ENCODE measurements around the gene SIRT6.
"Not testable (repeated sequence)": the region's sequence is repeated elsewhere in the genome, so short reads cannot be mapped to it uniquely, and the experiment has no call there.

The SIRT6 gene

GRCh38 chr19:4182084-4182810 is at the start of gene SIRT6, which contains the start of gene ANKRD24:
SIRT6 (minus strand) TSS chr19:4182563; CDS start chr19:4182539, 24 bp downstream.
ANKRD24 (plus strand) TSS chr19:4182689; CDS start chr19:4186426, 3,737 bp downstream.
- DNase-seq (ENCODE audit: low spot score) = peak; percentile 97

DNA sequence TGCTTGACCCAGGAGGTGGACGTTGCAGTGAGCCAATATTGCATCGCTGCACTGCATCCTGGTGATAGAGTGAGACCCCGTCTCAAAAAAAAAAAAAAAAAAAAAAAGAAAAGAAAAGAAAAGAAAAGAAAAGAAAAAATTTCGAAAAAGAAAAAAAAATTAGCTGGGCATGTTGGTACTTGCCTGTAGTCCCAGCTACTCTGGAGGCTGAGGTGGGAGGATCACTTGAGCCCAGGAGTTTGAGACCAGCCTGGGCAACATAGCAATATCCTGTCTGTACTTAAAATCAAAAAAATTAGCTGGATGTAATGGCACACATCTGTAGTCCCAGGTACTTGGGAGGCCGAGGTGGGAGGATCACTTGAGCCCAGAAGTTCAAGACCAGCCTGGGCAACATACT is 49.8 kb upstream of the SIRT6 start:
- DNase-seq (ENCODE audit: low spot score) = not testable (repeated sequence)

DNA sequence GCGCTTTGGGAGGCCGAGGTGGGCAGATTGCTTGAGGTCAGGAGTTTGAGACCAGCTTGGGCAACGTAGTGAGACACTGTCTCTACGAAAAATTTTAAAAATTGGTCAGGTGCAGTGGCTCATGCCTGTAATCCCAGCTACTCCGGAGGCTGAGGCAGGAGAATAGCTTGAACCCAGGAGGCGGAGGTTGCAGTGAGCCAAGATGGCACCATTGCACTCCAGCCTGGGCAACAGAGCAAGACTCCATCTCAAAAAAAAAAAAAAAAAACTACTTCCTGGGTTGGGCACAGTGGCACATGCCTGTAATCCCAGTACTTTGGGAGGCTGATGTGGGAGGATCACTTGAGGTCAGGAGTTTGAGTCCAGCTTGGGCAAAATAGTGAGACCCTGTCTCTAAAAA is 49.2 kb upstream of the SIRT6 start:
- not testable (repeated sequence) for DNase-seq (ENCODE audit: low spot score)

- DNase-seq (ENCODE audit: low spot score) = not testable (repeated sequence)
Observed at GRCh38 chr19:4230237-4230636, 47.9 kb upstream of the SIRT6 start.

GRCh38 chr19:4229179-4229931 is 47.0 kb upstream of the SIRT6 start, which contains the start of gene EBI3:
EBI3 (plus strand) TSS chr19:4229523; CDS start chr19:4229551, 28 bp downstream.
- DNase-seq (ENCODE audit: low spot score) = peak; percentile 4

DNA sequence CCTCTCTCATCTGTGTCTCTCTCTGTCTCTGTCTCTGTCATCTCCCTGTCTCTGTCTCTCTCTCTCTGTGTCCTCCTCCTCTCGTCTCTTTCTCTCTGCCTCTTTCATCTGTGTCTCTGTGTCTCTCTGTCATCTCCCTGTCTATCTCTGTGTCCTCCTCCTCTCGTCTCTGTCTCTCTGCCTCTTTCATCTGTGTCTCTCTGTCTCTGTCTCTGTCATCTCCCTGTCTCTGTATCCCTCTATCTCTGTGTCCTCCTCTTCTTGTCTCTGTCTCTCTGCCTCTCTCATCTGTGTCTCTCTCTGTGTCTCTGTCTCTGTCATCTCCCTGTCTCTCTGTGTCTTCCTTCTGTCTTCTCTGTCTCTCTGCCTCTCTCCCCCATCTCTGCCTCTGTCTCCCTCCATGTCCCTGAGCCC is 46.4 kb upstream of the SIRT6 start:
- no peak for DNase-seq (ENCODE audit: low spot score)

- DNase-seq (ENCODE audit: low spot score) = no peak
Observed at GRCh38 chr19:4227771-4228170, 45.4 kb upstream of the SIRT6 start.

- no peak for DNase-seq (ENCODE audit: low spot score)
Observed at GRCh38 chr19:4225885-4226284, 43.5 kb upstream of the SIRT6 start.

GRCh38 chr19:4224470-4224869 is 42.1 kb upstream of the SIRT6 start:
- DNase-seq (ENCODE audit: low spot score) = no peak

GRCh38 chr19:4220188-4220587 is 37.8 kb upstream of the SIRT6 start:
- no peak for DNase-seq (ENCODE audit: low spot score)

- DNase-seq (ENCODE audit: low spot score) = not testable (repeated sequence)
Observed at GRCh38 chr19:4218523-4218922, 36.2 kb upstream of the SIRT6 start.

DNA sequence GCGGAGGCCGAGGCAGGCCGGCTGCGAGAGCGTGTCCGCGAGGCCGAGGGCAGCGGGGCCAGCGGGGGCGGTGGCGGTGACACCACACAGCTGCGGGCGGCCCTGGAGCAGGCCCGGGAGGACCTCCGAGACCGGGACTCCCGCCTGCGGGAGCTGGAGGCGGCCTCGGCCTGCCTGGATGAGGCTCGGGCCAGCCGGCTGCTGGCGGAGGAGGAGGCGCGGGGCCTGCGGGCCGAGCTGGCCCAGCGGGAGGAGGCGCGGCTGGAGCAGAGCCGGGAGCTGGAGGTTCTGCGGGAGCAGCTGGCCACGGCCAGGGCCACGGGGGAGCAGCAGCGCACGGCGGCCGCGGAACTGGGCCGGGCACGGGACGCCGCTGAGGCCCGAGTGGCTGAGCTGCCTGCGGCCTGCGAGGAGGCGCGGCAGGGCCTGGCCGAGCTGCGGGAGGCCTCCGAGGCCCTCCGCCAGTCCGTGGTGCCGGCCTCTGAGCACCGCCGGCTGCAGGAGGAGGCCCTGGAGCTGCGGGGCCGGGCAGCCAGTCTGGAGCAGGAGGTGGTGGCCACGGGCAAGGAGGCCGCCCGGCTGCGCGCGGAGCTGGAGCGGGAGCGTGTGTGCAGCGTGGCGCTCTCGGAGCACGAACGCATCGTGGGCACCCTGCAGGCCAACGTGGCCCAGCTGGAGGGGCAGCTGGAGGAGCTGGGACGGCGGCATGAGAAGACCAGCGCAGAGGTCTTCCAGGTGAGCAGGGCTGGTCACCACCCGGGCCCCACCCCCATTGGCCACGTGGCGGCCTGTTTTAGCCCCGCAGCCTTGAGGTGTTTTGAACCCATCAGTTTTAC is 35.3 kb upstream of the SIRT6 start:
- DNase-seq (ENCODE audit: low spot score) = no peak

DNA sequence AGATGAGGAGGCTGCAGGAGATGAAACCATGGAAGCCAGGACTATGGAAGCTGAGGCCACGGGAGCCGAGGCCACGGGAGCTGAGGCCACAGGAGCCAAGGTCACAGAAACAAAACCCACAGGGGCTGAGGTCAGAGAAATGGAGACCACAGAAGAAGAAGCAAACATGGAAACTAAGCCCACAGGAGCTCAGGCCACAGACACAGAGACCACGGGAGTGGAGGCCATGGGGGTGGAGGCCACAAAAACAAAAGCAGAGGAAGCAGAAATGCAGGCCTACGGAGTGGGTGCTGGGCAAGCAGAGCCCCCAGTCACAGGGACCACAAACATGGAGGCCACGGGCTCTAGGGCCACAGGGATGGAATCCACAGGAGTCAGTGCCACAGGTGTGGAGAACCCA is 34.5 kb upstream of the SIRT6 start:
- DNase-seq (ENCODE audit: low spot score) = no peak

DNA sequence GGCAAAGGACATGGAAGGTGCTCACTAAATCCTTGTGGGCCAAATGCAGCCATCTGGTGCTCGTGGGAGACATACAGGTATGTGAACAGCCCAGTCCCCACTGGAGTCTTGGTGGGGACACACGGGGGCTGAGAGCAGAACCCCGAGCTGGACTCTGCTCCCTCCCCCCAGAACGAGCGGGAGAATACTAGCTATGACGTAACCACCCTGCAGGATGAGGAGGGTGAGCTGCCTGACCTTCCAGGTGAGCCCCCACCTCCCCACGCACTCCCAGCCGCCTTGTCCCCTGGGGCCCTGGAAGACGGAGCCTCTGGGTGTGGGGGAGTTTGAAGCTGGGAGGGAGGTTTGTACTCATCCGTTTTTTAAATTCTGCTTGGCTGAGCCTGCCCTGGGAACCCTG is 33.4 kb upstream of the SIRT6 start:
- no peak for DNase-seq (ENCODE audit: low spot score)

DNA sequence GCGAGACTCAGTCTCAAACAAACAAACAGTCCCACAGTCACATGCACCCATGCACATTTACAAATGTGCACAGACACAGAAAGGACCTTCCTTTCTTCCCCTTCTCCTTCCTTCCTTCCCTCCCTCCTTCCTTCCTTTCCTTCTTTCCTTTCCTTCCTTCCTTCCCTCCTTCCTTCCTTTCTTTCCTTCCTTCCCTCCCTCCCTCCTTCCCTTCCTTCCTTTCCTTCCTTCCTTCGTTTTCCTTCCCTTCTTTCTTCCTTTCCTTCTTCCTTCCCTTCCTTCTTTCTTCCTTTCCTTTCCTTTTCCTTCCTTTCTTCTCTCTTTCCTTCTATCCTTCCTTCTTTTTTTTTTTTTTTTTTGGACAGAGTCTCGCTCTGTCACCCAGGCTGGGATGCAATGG is 30.8 kb upstream of the SIRT6 start:
- DNase-seq (ENCODE audit: low spot score) = no peak

DNA sequence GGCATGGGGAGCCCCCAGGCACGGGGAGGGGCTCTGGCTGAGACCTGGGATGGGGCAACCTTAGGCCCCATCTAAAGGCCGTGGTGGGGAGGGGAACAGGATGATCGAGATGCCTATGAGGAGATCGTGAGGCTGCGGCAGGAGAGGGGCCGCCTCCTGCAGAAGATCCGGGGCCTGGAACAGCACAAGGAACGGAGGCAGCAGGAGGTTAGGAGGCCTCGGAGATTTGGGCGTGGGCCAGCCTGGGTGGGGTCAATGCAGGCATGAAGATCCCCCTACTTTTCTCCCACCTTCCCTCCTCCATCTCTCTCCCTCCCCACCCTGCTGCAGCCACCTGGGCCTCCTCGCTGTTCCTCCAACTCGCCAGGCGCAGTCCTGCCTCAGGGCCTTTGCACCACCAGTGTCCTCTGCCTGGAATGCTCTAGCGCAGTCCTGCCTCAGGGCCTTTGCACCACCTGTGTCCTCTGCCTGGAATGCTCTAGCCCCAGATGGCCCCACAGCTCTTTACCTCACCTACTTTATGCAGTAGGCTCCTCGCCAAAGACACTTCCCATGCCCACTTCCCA is 27.9 kb upstream of the SIRT6 start:
- no peak for DNase-seq (ENCODE audit: low spot score)

DNA sequence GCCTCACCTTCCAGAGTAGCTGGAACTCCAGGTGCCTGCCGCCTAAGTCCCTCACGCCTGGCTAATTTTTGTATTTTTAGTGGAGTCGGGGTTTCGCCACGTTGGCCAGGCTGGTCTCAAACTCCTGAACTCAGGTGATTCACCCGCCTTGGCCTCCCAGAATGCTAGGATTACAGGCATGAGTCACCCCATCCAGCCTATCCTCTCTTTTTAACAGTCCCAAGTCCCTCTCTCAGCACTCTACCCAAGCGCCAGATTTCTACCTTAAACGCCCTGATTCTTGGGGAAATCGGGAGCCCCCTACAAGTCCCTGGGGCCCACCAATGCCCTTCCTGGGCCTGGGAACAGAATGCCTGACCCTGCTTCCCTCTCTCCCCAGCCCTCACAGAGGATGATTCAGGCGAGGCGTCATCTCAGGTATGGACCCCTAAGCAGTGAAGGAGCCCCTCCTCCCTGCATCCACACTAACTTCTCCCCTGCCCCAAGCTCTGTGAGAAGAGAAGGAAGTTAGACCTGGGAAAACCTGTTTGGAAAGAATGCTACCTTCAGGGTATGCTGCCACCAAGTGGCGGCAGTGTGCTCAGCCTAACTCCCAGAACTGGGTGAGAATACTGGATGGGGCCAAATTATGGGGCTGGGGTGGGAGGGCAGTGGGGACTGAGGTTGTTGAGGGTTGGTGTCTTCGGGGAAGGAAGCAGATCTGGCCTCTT is 26.2 kb upstream of the SIRT6 start:
- no peak for DNase-seq (ENCODE audit: low spot score)

DNA sequence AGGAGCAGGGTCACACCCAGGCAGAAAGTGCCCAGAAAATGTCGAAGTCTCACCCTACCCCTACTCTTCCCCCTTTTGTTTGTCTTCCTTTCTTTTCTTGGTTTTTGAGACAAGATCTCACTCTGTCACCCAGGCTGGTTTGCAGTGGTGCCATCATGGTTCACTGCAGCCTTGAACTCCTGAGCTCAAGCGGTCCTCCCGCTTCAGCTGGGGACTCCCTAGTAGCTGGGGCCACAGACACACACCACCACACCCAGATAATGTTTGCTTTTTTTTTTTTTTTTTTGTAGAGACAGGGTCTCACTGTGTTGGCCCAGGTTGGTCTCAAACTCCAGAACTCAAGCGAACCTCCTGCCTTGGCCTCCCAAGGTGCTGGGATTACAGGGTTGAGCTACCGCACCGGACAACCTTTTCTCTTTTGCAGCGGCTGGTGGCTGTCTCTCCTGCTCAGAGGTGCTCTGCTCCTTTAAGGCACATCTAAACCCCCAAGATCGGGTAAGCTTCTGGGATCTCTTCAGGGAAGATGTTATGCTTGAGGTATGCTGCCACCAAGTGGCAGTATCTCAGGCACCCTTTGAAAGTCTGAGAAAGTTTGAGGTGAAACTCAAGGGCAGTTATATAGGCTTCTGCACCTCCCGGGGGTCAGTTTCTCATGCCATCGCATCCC is 24.6 kb upstream of the SIRT6 start:
- DNase-seq (ENCODE audit: low spot score) = no peak

GRCh38 chr19:4201798-4202197 is 19.4 kb upstream of the SIRT6 start:
- DNase-seq (ENCODE audit: low spot score) = no peak

- no peak for DNase-seq (ENCODE audit: low spot score)
Observed at GRCh38 chr19:4200940-4201542, 18.7 kb upstream of the SIRT6 start.
